HepG2 (cell line): Measurements from ENCODE around the gene ERLEC1. TPM values are rescaled to one million over a fixed set of nuclear protein-coding genes. Genes with fewer than 3 reads are reported as not detected.

Source experiments
- ATAC-seq: fragments of 200-7000 bp; cut with Tn5 transposase; 3 replicates; pipeline ENCODE4 v1.9.1; 2020; ENCODE audit warnings: mild to moderate bottlenecking, moderate library complexity
- Bru-seq: library from RNA; stranded (reverse); fragments of 400-500 nt; gene quantifications from one replicate; lab custom pipeline; 2021; lab: Mats Ljungman, UMichigan
- BruChase-seq, 2 experiments: library from RNA; stranded (reverse); fragments of 400-500 nt; gene quantifications; one replicate each; lab custom pipeline; 2021; lab: Mats Ljungman, UMichigan
- BruUV-seq: library from RNA; stranded (reverse); fragments of 400-500 nt; replicated peaks from 2 replicates; lab custom pipeline; 2021; lab: Mats Ljungman, UMichigan
- CTCF ChIA-PET: fragments of 300-600 bp; formaldehyde crosslinking; extraction: SDS; loops from one replicate; lab custom pipeline; 2021; ENCODE audit warnings: low total read pairs, inconsistent platforms, low intra/inter-chr PET ratio; lab: Yijun Ruan, JAX
- POLR2A ChIA-PET: fragments of 350-600 bp; sonication (Branson Sonifier 250); formaldehyde crosslinking; loops from one replicate; lab custom pipeline; 2020; ENCODE audit warnings: antibody characterized with exemption, inconsistent platforms; lab: Yijun Ruan, JAX
- DNase-seq: peaks from one replicate; pipeline ENCODE4 v3.0.0-alpha.2; 2015; ENCODE audit warnings: low spot score
- FAIRE-seq: peaks from 3 replicates; lab custom pipeline; 2011; peaks lifted over from hg19 to GRCh38; lab: Jason Lieb, UNC
- H2AFZ ChIP-seq: one replicate; pipeline ENCODE4 v1.6.1; 2011; ENCODE audit warnings: low read length, inconsistent platforms
- H3K27ac ChIP-seq: fragments of 300-600 bp; 3 replicates; pipeline ENCODE4 v1.8.0; 2011; ENCODE audit warnings: mixed run types, mild to moderate bottlenecking, mixed read lengths, low read length, inconsistent platforms; ENCODE audit not compliant: insufficient read depth; ENCODE audit errors: extremely low read length
- H3K27me3 ChIP-seq, 2 experiments: fragments of 200-600 bp in 1 of 2; 2 replicates in 1 of 2; 3 replicates in 1 of 2; pipeline versions ENCODE4 v1.6.0 to v1.8.0; 2011; ENCODE audit warnings: low read length in 2 of 2, mild to moderate bottlenecking in 2 of 2, moderate library complexity in 2 of 2, inconsistent platforms in 1 of 2; ENCODE audit not compliant: insufficient read depth in 2 of 2, control insufficient read depth in 1 of 2
- H3K36me3 ChIP-seq, 2 experiments: fragments of 200-600 bp in 1 of 2; replicated peaks in 1 of 2; 2 replicates in 1 of 2; 3 replicates in 1 of 2; pipeline versions ENCODE4 v1.5.1 to v1.8.0; 2011; ENCODE audit warnings: low read length in 2 of 2, inconsistent platforms in 1 of 2; ENCODE audit not compliant: insufficient read depth in 2 of 2, control insufficient read depth in 1 of 2
- H3K4me1 ChIP-seq: 2 replicates; pipeline ENCODE4 v1.5.1; 2012; ENCODE audit warnings: low read length, inconsistent platforms; ENCODE audit not compliant: insufficient read depth
- H3K4me2 ChIP-seq: 2 replicates; pipeline ENCODE4 v1.6.0; 2011; ENCODE audit warnings: low read depth, low read length, inconsistent platforms
- H3K4me3 ChIP-seq, 3 experiments: fragments of 200-600 bp in 1 of 3; sonication (generic), shearing (Covaris generic) in 1 of 3; replicated peaks in 1 of 3; 2 replicates each; pipeline ENCODE4 v1.5.1; 2011 to 2016; ENCODE audit warnings: low read length in 3 of 3, inconsistent platforms in 2 of 3, low read depth in 2 of 3, mild to moderate bottlenecking in 2 of 3, control low read depth in 1 of 3, mixed read lengths in 1 of 3; ENCODE audit not compliant: insufficient read depth in 1 of 3
- H3K79me2 ChIP-seq: one replicate; pipeline ENCODE4 v1.6.1; 2011; ENCODE audit warnings: low read length, inconsistent platforms; ENCODE audit not compliant: insufficient read depth
- H3K9ac ChIP-seq: 2 replicates; pipeline ENCODE4 v1.6.0; 2011; ENCODE audit warnings: mild to moderate bottlenecking, low read depth, low read length, inconsistent platforms; ENCODE audit not compliant: insufficient read depth
- H3K9me3 ChIP-seq: 2 replicates; pipeline ENCODE4 v1.5.1; 2012; ENCODE audit warnings: mild to moderate bottlenecking, low read length
- H4K20me1 ChIP-seq: 2 replicates; pipeline ENCODE4 v1.6.0; 2011; ENCODE audit warnings: inconsistent platforms, mild to moderate bottlenecking, low read length, moderate library complexity; ENCODE audit not compliant: insufficient read depth
- GFI1 ChIP-seq: sonication (generic); formaldehyde crosslinking; IDR thresholded peaks from 2 replicates; pipeline ENCODE4 v1.5.0; 2020; ENCODE audit warnings: missing genetic modification reagents, mild to moderate bottlenecking, borderline replicate concordance
- GMEB1 ChIP-seq: sonication (generic); formaldehyde crosslinking; IDR thresholded peaks from 2 replicates; pipeline ENCODE4 v1.5.1; 2020; ENCODE audit warnings: missing genetic modification reagents, mild to moderate bottlenecking, borderline replicate concordance
- MAFG ChIP-seq: sonication (generic); formaldehyde crosslinking; IDR thresholded peaks from 2 replicates; pipeline ENCODE4 v1.5.1; 2020; ENCODE audit warnings: mild to moderate bottlenecking, missing genetic modification reagents
- SMAD1 ChIP-seq: sonication (generic); formaldehyde crosslinking; IDR thresholded peaks from 2 replicates; pipeline ENCODE4 v1.4.0; 2020; ENCODE audit warnings: missing genetic modification reagents, low read depth, mild to moderate bottlenecking, borderline replicate concordance
- ZNF10 ChIP-seq: sonication (generic); formaldehyde crosslinking; IDR thresholded peaks from 2 replicates; pipeline ENCODE4 v1.4.0; 2020; ENCODE audit warnings: mild to moderate bottlenecking, low read depth, missing genetic modification reagents, borderline replicate concordance
- ZNF331 ChIP-seq: sonication (generic); formaldehyde crosslinking; IDR thresholded peaks from 2 replicates; pipeline ENCODE4 v1.4.0; 2020; ENCODE audit warnings: missing genetic modification reagents
- ZNF557 ChIP-seq: sonication (generic); formaldehyde crosslinking; IDR thresholded peaks from 2 replicates; pipeline ENCODE4 v1.4.0; 2020; ENCODE audit warnings: missing genetic modification reagents
- ZNF878 ChIP-seq: sonication (generic); formaldehyde crosslinking; IDR thresholded peaks from 2 replicates; pipeline ENCODE4 v1.8.1; 2023; ENCODE audit warnings: mild to moderate bottlenecking, missing genetic modification reagents, moderate library complexity
- WGBS: methylation state at CpG from one replicate; pipeline ENCODE4 v1.1.6; 2017; ENCODE audit warnings: low lambda C conversion rate; 5-methylcytosine and 5-hydroxymethylcytosine counted together
- in situ Hi-C: cut with HindIII; loops from 2 replicates; pipeline ENCODE4 v1.10.0; 2017; ENCODE audit warnings: low pct_unique_long_range_greater_than_20kb; ENCODE audit not compliant: extremely low pct_ligation_motif_present
- intact Hi-C: fragments of 100-400 bp; cut with micrococcal nuclease; formaldehyde crosslinking; loops from one replicate; pipeline ENCODE4 v1.10.0; 2022; ENCODE audit not compliant: unreplicated experiment
- long read RNA-seq, 2 experiments: library from RNA in 1 of 2; library from polyadenylated mRNA in 1 of 2; stranded (forward) in 1 of 2; unstranded in 1 of 2; transcript quantifications; one replicate each; pipeline ENCODE4 v2.0.0, GENCODE V29; 2019 to 2022
- polyA minus RNA-seq, 3 experiments: library from RNA; depleted of rRNA, polyadenylated mRNA; stranded (reverse); fragments of >200 nt; gene quantifications; 2 replicates each; pipeline ENCODE4 v1.2.3, GENCODE V29; 2011; ENCODE audit warnings: low replicate concordance in 1 of 3
- polyA plus RNA-seq, 8 experiments: library from polyadenylated mRNA; depleted of rRNA in 3 of 8; stranded (reverse) in 7 of 8; unstranded in 1 of 8; fragments of >200 nt; fragmentation: Illumina TruSeq in 4 of 8; extraction: Trizol in 4 of 8; gene quantifications; 2 replicates each; pipeline versions ENCODE4 v1.2.1 to v1.2.3, GENCODE V29; 2011 to 2016; ENCODE audit warnings: low read depth in 4 of 8, missing spikeins in 1 of 8, mixed read lengths in 1 of 8; ENCODE audit not compliant: insufficient read depth in 1 of 8
- total RNA-seq, 5 experiments: library from RNA; depleted of rRNA; stranded (reverse); fragments of >200 nt; fragmentation: Illumina TruSeq; extraction: Trizol; gene quantifications; 2 replicates each; pipeline ENCODE4 v1.2.3, GENCODE V29; 2016; ENCODE audit warnings: low read depth in 1 of 5

ERLEC1 gene
- total RNA-seq (2016; rRNA removed; fragmentation: Illumina TruSeq; extraction: Trizol), result 66.7 and 88.4 TPM in 2 replicates
- 41.6 and 47.7 TPM in 2 replicates for total RNA-seq (2016; cell fraction: cytosol; rRNA removed; fragmentation: Illumina TruSeq; extraction: Trizol; ENCODE audit: low read depth)
- total RNA-seq (2016; cell fraction: insoluble cytoplasmic fraction; rRNA removed; fragmentation: Illumina TruSeq; extraction: Trizol), result 65.1 and 91.1 TPM in 2 replicates
- total RNA-seq (2016; cell fraction: membrane; rRNA removed; fragmentation: Illumina TruSeq; extraction: Trizol), result 112 and 119 TPM in 2 replicates
- total RNA-seq (2016; cell fraction: nucleus; rRNA removed; fragmentation: Illumina TruSeq; extraction: Trizol), result 68.6 and 77.0 TPM in 2 replicates
- polyA plus RNA-seq (2011; rRNA removed), result 58.1 and 87.3 TPM in 2 replicates
- polyA plus RNA-seq (2011; cell fraction: cytosol; rRNA removed), result 57.8 and 60.2 TPM in 2 replicates
- 28.1 and 29.3 TPM in 2 replicates for polyA plus RNA-seq (2011; cell fraction: nucleus; rRNA removed)
- polyA plus RNA-seq (2012), result 66.0 and 89.9 TPM in 2 replicates
- 50.1 and 55.2 TPM in 2 replicates for polyA plus RNA-seq (2016; cell fraction: cytosol; fragmentation: Illumina TruSeq; extraction: Trizol; ENCODE audit: low read depth)
- polyA plus RNA-seq (2016; cell fraction: insoluble cytoplasmic fraction; fragmentation: Illumina TruSeq; extraction: Trizol; ENCODE audit: low read depth), result 64.2 and 67.3 TPM in 2 replicates
- 86.7 and 93.1 TPM in 2 replicates for polyA plus RNA-seq (2016; cell fraction: membrane; fragmentation: Illumina TruSeq; extraction: Trizol; ENCODE audit: low read depth)
- 97.5 and 99.1 TPM in 2 replicates for polyA plus RNA-seq (2016; cell fraction: nucleus; fragmentation: Illumina TruSeq; extraction: Trizol; ENCODE audit: insufficient read depth, low read depth)
- 8.7 and 20.3 TPM in 2 replicates for polyA minus RNA-seq (2011; rRNA and poly(A)+ RNA removed; ENCODE audit: low replicate concordance)
- 55.7 and 61.4 TPM in 2 replicates for polyA minus RNA-seq (2011; cell fraction: cytosol; rRNA and poly(A)+ RNA removed)
- polyA minus RNA-seq (2011; cell fraction: nucleus; rRNA and poly(A)+ RNA removed), result 43.9 and 44.5 TPM in 2 replicates
- percentile 92 among the genes with signal in this experiment for Bru-seq, nascent RNA
- BruChase-seq, experiment 1, labeled RNA remaining after a 6-hour chase, result percentile 91 among the genes with signal in this experiment
- BruChase-seq, experiment 2, labeled RNA remaining after a 2-hour chase, result percentile 90 among the genes with signal in this experiment
- long read RNA-seq, experiment 1, transcript ERLEC1-202 (13 exons, 2,271 nt), result minor isoform, 9 of 177 reads
- long read RNA-seq, experiment 1, transcript ERLEC1-201 (14 exons, 2,433 nt), result major isoform, 87 of 177 reads
- long read RNA-seq, experiment 1, partial matches to known transcripts, result 68 of 177 reads
- long read RNA-seq, experiment 1, other reads (novel, unspliced or antisense), result 13 of 177 reads
- long read RNA-seq, experiment 2, partial matches to known transcripts, result 32 of 198 reads
- long read RNA-seq, experiment 2, other reads (novel, unspliced or antisense), result 166 of 198 reads

GRCh38 chr2:53786705-53787613, at the start of gene ERLEC1, which contains the start of gene ASB3:
Gene ERLEC1 (plus strand): TSS chr2:53787044. CDS start chr2:53787211, 167 bp downstream.
Gene ASB3 (minus strand): TSS chr2:53786953. CDS start chr2:53765572, 21,381 bp downstream.
- peaks cover 90% of the 10 kb centered on the region for H3K79me2 ChIP-seq
- no TSS peak for BruUV-seq
- intact Hi-C loops, result loop anchor here (1.0 to 2.0 kb wide), 4 partner anchors 9 to 47 kb away; partner anchors contain the start of gene CHAC2
- TF ChIP-seq ZNF557, result peak; percentile 96; the same call in 1 of the 2 replicates
- peak; percentile 93 for TF ChIP-seq ZNF331
- peak; percentile 85 for TF ChIP-seq GFI1 (CRISPR knock-in tag)
- TF ChIP-seq GMEB1 (CRISPR knock-in tag), result peak; percentile 95
- TF ChIP-seq SMAD1, result no peak; the same call in 1 of the 2 replicates
- no peak for TF ChIP-seq ZNF10 (CRISPR knock-in tag)
- no peak for TF ChIP-seq MAFG (CRISPR knock-in tag)
- TF ChIP-seq ZNF878 (CRISPR knock-in tag), result peak; percentile 78; the same call in 1 of the 2 replicates

More at GRCh38 chr2:53786705-53787613, at the start of gene ERLEC1, which contains the start of gene ASB3:
- ATAC-seq (peak; percentile 95), DNase-seq (peak; percentile 91), FAIRE-seq (no peak)
- CTCF ChIA-PET, result no interaction called here
- Histone ChIP-seq H3K4me3 (peak within 1 kb of the TSS; percentile 72 to 98 (median 95)), H3K27ac (peak within 1 kb of the TSS; percentile 83), H3K36me3 (peaks cover 2 to 3% of the 10 kb centered on the region in 2 experiments; a peak in 4 of 5 replicates), H4K20me1 (no peaks in the 10 kb centered on the region), H3K27me3 (peaks cover 0 to 6% of the 10 kb centered on the region in 2 experiments; a peak in 1 of 5 replicates), H2AFZ (peak within 1 kb of the TSS; percentile 69), H3K4me2 (peak within 1 kb of the TSS; percentile 87), H3K9me3 (no peaks in the 10 kb centered on the region), H3K4me1 (peaks cover 48% of the 10 kb centered on the region), H3K9ac (peak within 1 kb of the TSS; percentile 90)
- POLR2A ChIA-PET, result interaction anchor here (1.2 to 4.8 kb wide), 5 partner anchors 10 to 184 kb away, joined by 3 to 53 read pairs (median 5); partner anchors contain the start of genes CHAC2 and PSME4
- under 1% methylated on average over 44 of the region's 77 CpGs for WGBS
- in situ Hi-C loops, result no loop called here
